ENCODE data around the gene PRTFDC1. TPM values are rescaled to one million over a fixed set of nuclear protein-coding genes. Genes with fewer than 3 reads are reported as not detected.

PRTFDC1 gene
- total and polyA plus RNA-seq, 7 experiments from 2014 or later, result 0.13 to 1.7 (median 0.69) TPM

- Mint-ChIP-seq H3K9me3 (no peaks in the 10 kb centered on the region), H3K4me1 (peaks cover 5 to 16% (median 14%) of the 10 kb centered on the region in 7 donors), H3K27ac (no peak overlapping the region), H3K36me3 (peaks cover 0 to 4% (median 0%) of the 10 kb centered on the region in 5 donors), H3K27me3 (peaks cover 0 to 5% (median 0%) of the 10 kb centered on the region in 5 donors), H3K4me3 (peak overlapping the region in 1 of 10 donors; percentile 72)
- intact Hi-C loops (cut with micrococcal nuclease), result loop anchor here in 1 of 2 donors (1.0 kb wide), 1 partner anchor 25 kb away; no protein-coding TSS in a partner anchor
- no peak overlapping the region for H3K27ac ChIP-seq (ENCODE audit: low read depth, low read length)
- no peak for DNase-seq
- ChIA-PET CTCF (interaction anchor here (0.5 to 0.6 kb wide), 2 partner anchors 69 to 219 kb away, joined by 3 read pairs; no protein-coding TSS in a partner anchor), POLR2A (no interaction called here)
- no peaks in the 10 kb centered on the region for H3K36me3 ChIP-seq (ENCODE audit: control insufficient read depth in 2 of 3, insufficient read depth in 3 of 3, low read length in 3 of 3)
- no peak for ATAC-seq
- H3K4me1 ChIP-seq (ENCODE audit: control insufficient read depth in 2 of 2, insufficient read depth in 2 of 2, low read length in 2 of 2), result no peaks in the 10 kb centered on the region
- no peaks in the 10 kb centered on the region for H3K27me3 ChIP-seq (ENCODE audit: control insufficient read depth in 2 of 2, insufficient read depth in 2 of 2, low read length in 2 of 2)
- H3K4me3 ChIP-seq (ENCODE audit: low read length), result no peak overlapping the region
- H3K9me3 ChIP-seq (ENCODE audit: control insufficient read depth in 2 of 3, low read length in 3 of 3), result no peaks in the 10 kb centered on the region
These were observed 101.6 kb downstream of the PRTFDC1 start for GRCh38 chr10:24850727-24851296.

DNA sequence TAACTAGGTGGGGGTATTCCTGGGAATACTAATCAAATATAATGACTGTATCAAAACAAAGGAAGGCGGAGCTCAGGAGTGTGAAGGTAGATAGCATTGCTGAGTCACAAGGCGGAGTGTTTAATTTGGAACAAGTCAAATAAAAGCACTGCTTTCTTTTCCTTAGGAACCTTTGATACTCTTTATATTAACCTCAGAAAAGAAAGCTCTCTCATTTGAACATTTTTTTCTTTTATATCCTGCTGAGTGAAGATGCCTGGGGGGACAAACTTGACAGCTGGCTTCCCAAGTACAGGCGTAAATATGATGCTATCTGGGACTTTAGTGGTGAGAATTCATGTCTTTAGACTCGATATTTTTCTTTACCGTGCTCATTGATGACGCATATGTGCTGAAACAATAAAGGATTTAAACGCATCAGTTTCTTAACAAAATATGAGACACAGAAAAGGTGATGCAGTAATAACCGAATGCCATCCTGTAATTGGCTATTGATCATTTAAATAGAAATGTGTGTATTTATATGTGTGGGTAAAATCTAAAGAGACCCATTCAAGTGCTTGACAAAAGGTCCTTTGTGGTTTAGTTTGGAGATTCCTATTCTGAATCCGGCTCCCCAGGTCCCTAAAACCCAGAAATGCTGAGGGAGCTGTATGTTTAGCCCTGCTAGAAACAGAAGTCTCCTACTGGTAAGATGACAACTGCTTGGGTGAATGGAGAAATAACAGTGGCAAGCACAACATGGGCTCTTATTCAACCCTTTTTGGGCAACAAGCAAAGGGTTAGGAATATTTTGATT, 102.7 kb downstream of the PRTFDC1 start:
- H3K27me3 Mint-ChIP-seq, result peaks cover 0 to 5% (median 0%) of the 10 kb centered on the region in 5 donors
- DNase-seq (no peak), ATAC-seq (no peak)
- Histone ChIP-seq H3K9me3 (ENCODE audit: control insufficient read depth in 2 of 3, low read length in 3 of 3) (no peaks in the 10 kb centered on the region), H3K27ac (ENCODE audit: low read depth, low read length) (no peak overlapping the region), H3K36me3 (ENCODE audit: control insufficient read depth in 2 of 3, insufficient read depth in 3 of 3, low read length in 3 of 3) (no peaks in the 10 kb centered on the region), H3K4me3 (ENCODE audit: low read length) (no peak overlapping the region), H3K4me1 (ENCODE audit: control insufficient read depth in 2 of 2, insufficient read depth in 2 of 2, low read length in 2 of 2) (no peaks in the 10 kb centered on the region), H3K27me3 (ENCODE audit: control insufficient read depth in 2 of 2, insufficient read depth in 2 of 2, low read length in 2 of 2) (no peaks in the 10 kb centered on the region)
- peaks cover 0 to 4% (median 0%) of the 10 kb centered on the region in 5 donors for H3K36me3 Mint-ChIP-seq
- peaks cover 0 to 3% (median 0%) of the 10 kb centered on the region in 11 donors for H3K9me3 Mint-ChIP-seq
- no peak overlapping the region for H3K27ac Mint-ChIP-seq
- POLR2A ChIA-PET, result interaction anchor here (0.6 to 1.2 kb wide), 3 partner anchors 13 to 322 kb away, joined by 3 to 5 read pairs (median 3); no protein-coding TSS in a partner anchor
- CTCF ChIA-PET, result interaction anchor here (0.5 to 1.0 kb wide), 2 partner anchors 29 to 71 kb away, joined by 3 to 4 read pairs; no protein-coding TSS in a partner anchor
- no peak overlapping the region for H3K4me3 Mint-ChIP-seq
- intact Hi-C loops (cut with micrococcal nuclease), result no loop called here
- H3K4me1 Mint-ChIP-seq, result peaks cover 5 to 16% (median 14%) of the 10 kb centered on the region in 7 donors

- CTCF ChIA-PET, result interaction anchor here (0.6 to 1.0 kb wide), 2 partner anchors 30 to 93 kb away, joined by 3 read pairs; no protein-coding TSS in a partner anchor
- no peak overlapping the region for H3K27ac Mint-ChIP-seq
These were observed 103.4 kb downstream of the PRTFDC1 start for GRCh38 chr10:24849051-24849450.

DNA sequence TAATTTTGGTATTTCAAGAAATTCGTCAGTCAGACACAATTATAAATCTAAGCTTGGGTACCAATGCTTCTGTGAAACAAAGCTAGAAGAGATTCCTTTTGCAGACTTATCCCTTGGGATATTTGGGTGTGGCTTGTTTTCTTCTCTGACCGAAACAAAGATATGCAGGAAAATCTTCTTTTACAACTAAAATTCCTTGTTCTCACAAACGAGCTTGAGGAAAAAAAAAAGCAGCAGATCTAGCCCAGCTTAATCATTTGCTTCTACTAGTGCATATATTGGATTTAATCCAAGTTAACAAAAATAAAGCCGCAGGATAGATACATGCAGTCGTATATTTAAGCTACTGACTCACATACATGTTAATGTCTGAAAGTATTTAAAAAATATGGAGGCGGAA, 104.2 kb downstream of the PRTFDC1 start:
- Histone ChIP-seq H3K27ac (ENCODE audit: low read depth, low read length) (no peak overlapping the region), H3K36me3 (ENCODE audit: control insufficient read depth in 2 of 3, insufficient read depth in 3 of 3, low read length in 3 of 3) (no peaks in the 10 kb centered on the region), H3K4me1 (ENCODE audit: control insufficient read depth in 2 of 2, insufficient read depth in 2 of 2, low read length in 2 of 2) (no peaks in the 10 kb centered on the region), H3K4me3 (ENCODE audit: low read length) (no peak overlapping the region), H3K27me3 (ENCODE audit: control insufficient read depth in 2 of 2, insufficient read depth in 2 of 2, low read length in 2 of 2) (no peaks in the 10 kb centered on the region), H3K9me3 (ENCODE audit: control insufficient read depth in 2 of 3, low read length in 3 of 3) (no peaks in the 10 kb centered on the region)
- Mint-ChIP-seq H3K4me3 (no peak overlapping the region), H3K4me1 (peaks cover 5 to 16% (median 14%) of the 10 kb centered on the region in 7 donors), H3K27me3 (peaks cover 0 to 5% (median 0%) of the 10 kb centered on the region in 5 donors), H3K27ac (no peak overlapping the region), H3K36me3 (peaks cover 0 to 4% (median 0%) of the 10 kb centered on the region in 5 donors), H3K9me3 (peaks cover 0 to 8% (median 0%) of the 10 kb centered on the region in 11 donors)
- ATAC-seq (no peak), DNase-seq (no peak)
- CTCF ChIA-PET, result no interaction called here
- intact Hi-C loops (cut with micrococcal nuclease), result no loop called here
- POLR2A ChIA-PET, result no interaction called here

More at GRCh38 chr10:24849051-24849450, 103.4 kb downstream of the PRTFDC1 start:
- Histone ChIP-seq H3K4me1 (ENCODE audit: control insufficient read depth in 2 of 2, insufficient read depth in 2 of 2, low read length in 2 of 2) (no peaks in the 10 kb centered on the region), H3K4me3 (ENCODE audit: low read length) (no peak overlapping the region), H3K27ac (ENCODE audit: low read depth, low read length) (no peak overlapping the region), H3K9me3 (ENCODE audit: control insufficient read depth in 2 of 3, low read length in 3 of 3) (no peaks in the 10 kb centered on the region), H3K36me3 (ENCODE audit: control insufficient read depth in 2 of 3, insufficient read depth in 3 of 3, low read length in 3 of 3) (no peaks in the 10 kb centered on the region), H3K27me3 (ENCODE audit: control insufficient read depth in 2 of 2, insufficient read depth in 2 of 2, low read length in 2 of 2) (no peaks in the 10 kb centered on the region)
- peaks cover 0 to 5% (median 0%) of the 10 kb centered on the region in 5 donors for H3K27me3 Mint-ChIP-seq
- intact Hi-C loops (cut with micrococcal nuclease), result no loop called here
- H3K4me3 Mint-ChIP-seq, result no peak overlapping the region
- H3K36me3 Mint-ChIP-seq, result peaks cover 0 to 4% (median 0%) of the 10 kb centered on the region in 5 donors
- H3K4me1 Mint-ChIP-seq, result peaks cover 5 to 16% (median 14%) of the 10 kb centered on the region in 7 donors
- ATAC-seq (no peak), DNase-seq (no peak)
- peaks cover 0 to 6% (median 0%) of the 10 kb centered on the region in 11 donors for H3K9me3 Mint-ChIP-seq
- POLR2A ChIA-PET, result interaction anchor here (0.7 to 1.2 kb wide), 2 partner anchors 14 to 29 kb away, joined by 3 to 5 read pairs; no protein-coding TSS in a partner anchor

- Histone ChIP-seq H3K27ac (ENCODE audit: low read depth, low read length) (no peak overlapping the region), H3K36me3 (ENCODE audit: control insufficient read depth in 2 of 3, insufficient read depth in 3 of 3, low read length in 3 of 3) (no peaks in the 10 kb centered on the region), H3K27me3 (ENCODE audit: control insufficient read depth in 2 of 2, insufficient read depth in 2 of 2, low read length in 2 of 2) (no peaks in the 10 kb centered on the region), H3K4me1 (ENCODE audit: control insufficient read depth in 2 of 2, insufficient read depth in 2 of 2, low read length in 2 of 2) (no peaks in the 10 kb centered on the region), H3K4me3 (ENCODE audit: low read length) (no peak overlapping the region), H3K9me3 (ENCODE audit: control insufficient read depth in 2 of 3, low read length in 3 of 3) (no peaks in the 10 kb centered on the region)
- CTCF ChIA-PET, result interaction anchor here (0.5 kb wide), 1 partner anchor 202 kb away, joined by 3 read pairs; no protein-coding TSS in a partner anchor
- peaks cover 0 to 4% (median 0%) of the 10 kb centered on the region in 5 donors for H3K36me3 Mint-ChIP-seq
- DNase-seq, result no peak
- ATAC-seq, result no peak
- no peak overlapping the region for H3K27ac Mint-ChIP-seq
- no peak overlapping the region for H3K4me3 Mint-ChIP-seq
- H3K27me3 Mint-ChIP-seq, result peaks cover 0 to 5% (median 0%) of the 10 kb centered on the region in 5 donors
- POLR2A ChIA-PET, result no interaction called here
- peaks cover 0 to 9% (median 0%) of the 10 kb centered on the region in 11 donors for H3K9me3 Mint-ChIP-seq
- intact Hi-C loops (cut with micrococcal nuclease), result no loop called here
- H3K4me1 Mint-ChIP-seq, result peaks cover 5 to 15% (median 11%) of the 10 kb centered on the region in 7 donors
These were observed 105.0 kb downstream of the PRTFDC1 start for GRCh38 chr10:24847112-24848070.

- H3K4me1 ChIP-seq (ENCODE audit: control insufficient read depth in 2 of 2, insufficient read depth in 2 of 2, low read length in 2 of 2), result no peaks in the 10 kb centered on the region
- H3K36me3 ChIP-seq (ENCODE audit: control insufficient read depth in 2 of 3, insufficient read depth in 3 of 3, low read length in 3 of 3), result no peaks in the 10 kb centered on the region
- CTCF ChIA-PET, result no interaction called here
- DNase-seq (no peak), ATAC-seq (no peak)
- peaks cover 0 to 3% (median 0%) of the 10 kb centered on the region in 5 donors for H3K27me3 Mint-ChIP-seq
- no peak overlapping the region for H3K4me3 Mint-ChIP-seq
- H3K4me3 ChIP-seq (ENCODE audit: low read length), result no peak overlapping the region
- H3K36me3 Mint-ChIP-seq, result peaks cover 0 to 4% (median 0%) of the 10 kb centered on the region in 5 donors
- no peak overlapping the region for H3K27ac Mint-ChIP-seq
- peaks cover 0 to 4% (median 0%) of the 10 kb centered on the region in 7 donors for H3K4me1 Mint-ChIP-seq
- H3K9me3 ChIP-seq (ENCODE audit: control insufficient read depth in 2 of 3, low read length in 3 of 3), result no peaks in the 10 kb centered on the region
- peaks cover 0 to 11% (median 0%) of the 10 kb centered on the region in 11 donors for H3K9me3 Mint-ChIP-seq
- H3K27me3 ChIP-seq (ENCODE audit: control insufficient read depth in 2 of 2, insufficient read depth in 2 of 2, low read length in 2 of 2), result no peaks in the 10 kb centered on the region
- intact Hi-C loops (cut with micrococcal nuclease), result no loop called here
- no peak overlapping the region for H3K27ac ChIP-seq (ENCODE audit: low read depth, low read length)
- POLR2A ChIA-PET, result interaction anchor here (0.6 kb wide), 1 partner anchor 50 kb away, joined by 3 read pairs; no protein-coding TSS in a partner anchor
These were observed 107.7 kb downstream of the PRTFDC1 start for GRCh38 chr10:24844742-24845141.

Data from naive thymus-derived CD4-positive, alpha-beta T cell (primary cell).